DMS114 treated with DMSO at 0.1 percent for 48 hours (cell line): ENCODE measurements around the gene GALNT12.

Experiments
- DNase-seq: peaks from one replicate; lab custom pipeline; 2025; ENCODE audit not compliant: unreplicated experiment; lab: John Stamatoyannopoulos, UW

Gene GALNT12

DNA sequence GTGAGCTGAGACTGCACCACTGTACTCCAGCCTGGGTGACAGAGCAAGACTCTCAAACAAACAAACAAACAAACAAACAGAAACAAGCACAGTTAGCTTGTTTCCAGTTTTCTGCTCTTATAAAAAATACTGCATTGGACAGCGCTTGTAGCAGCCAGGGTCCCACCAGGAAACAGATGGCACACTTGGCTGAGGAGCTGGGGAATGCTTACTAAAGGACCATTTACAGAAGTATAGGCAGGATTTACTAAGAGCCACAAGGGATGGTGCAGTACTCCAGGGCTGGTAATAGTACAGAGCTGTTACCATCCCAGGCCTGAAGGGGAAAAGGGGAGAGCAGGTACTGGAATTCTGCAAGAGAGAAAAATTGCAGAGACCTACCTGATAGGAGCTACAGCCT, 5.9 kb upstream of the GALNT12 start:
- DNase-seq = no peak

DNA sequence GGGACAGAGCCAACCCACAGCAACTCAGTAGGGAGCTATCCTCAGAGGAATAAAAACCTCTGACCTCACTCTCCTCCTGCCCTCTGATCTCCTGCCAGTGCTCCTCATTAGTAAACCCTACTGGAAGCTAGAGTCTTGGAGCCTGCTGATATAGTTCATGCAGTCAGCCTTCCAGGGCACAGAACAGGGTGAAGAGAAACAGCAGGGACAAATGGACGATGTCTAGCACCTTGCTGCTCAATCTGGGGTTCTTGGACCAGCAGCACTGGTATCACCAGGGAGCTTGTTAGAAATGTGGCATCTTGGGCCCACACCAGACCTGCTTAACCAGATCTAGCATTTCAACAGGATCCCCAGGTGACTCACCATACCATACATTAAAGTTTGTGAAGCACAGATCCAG, 5.5 kb upstream of the GALNT12 start:
- DNase-seq = no peak

DNA sequence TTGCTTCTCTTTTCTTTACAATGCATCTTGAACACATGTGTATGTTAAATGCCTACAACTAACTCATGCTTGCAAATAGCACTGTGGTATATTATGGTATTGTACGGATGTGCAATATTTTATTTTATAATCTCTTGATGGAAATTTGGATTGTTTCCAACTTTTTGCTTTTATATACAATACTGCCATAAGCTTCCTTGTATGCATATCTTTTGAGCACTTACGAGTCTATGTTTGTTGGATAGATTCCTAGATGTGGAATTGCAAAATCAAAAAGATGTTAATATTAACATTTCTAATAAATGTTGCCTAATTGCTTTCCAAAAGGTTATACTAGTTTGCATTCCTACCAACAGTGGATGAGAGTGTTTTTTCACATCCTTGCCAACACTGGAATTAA, 3.4 kb upstream of the GALNT12 start:
- DNase-seq = no peak

DNA sequence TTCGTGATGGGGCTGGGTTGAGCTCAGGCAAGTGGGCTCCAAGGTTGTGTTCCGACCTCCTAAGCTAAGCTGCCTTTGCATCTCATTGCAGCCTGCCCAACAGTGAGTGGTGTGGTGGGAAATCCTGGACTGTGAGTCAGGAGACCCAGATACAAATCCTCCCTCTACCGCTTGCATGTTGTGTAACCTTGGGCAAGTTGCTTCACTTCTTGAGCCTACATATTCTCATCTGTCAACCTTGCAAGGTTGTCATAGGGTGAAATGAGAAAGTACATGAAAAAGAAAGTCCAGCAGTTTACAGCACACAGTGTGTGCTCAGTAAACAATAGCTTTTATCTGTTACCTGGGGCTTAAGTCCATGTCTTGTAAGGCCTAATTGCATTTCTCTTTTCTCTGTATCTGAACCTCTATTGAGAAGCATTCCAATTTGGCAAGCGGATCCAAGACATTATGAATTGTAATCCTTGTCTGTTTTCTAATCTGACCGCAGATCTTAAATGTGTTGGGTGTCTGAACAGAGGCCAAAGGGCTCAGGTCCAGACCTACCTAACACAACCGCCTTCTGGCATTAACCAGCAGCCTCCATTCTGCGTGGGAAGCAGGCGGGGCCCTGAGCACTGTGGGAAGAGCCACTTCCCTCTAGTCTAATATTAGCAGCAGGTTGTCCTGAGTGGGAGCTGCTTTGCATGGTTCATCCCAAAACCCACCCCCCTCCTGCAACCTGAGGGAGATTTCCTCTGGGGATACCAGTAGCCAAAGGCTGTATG, 1.8 kb upstream of the GALNT12 start:
- DNase-seq = no peak

DNA sequence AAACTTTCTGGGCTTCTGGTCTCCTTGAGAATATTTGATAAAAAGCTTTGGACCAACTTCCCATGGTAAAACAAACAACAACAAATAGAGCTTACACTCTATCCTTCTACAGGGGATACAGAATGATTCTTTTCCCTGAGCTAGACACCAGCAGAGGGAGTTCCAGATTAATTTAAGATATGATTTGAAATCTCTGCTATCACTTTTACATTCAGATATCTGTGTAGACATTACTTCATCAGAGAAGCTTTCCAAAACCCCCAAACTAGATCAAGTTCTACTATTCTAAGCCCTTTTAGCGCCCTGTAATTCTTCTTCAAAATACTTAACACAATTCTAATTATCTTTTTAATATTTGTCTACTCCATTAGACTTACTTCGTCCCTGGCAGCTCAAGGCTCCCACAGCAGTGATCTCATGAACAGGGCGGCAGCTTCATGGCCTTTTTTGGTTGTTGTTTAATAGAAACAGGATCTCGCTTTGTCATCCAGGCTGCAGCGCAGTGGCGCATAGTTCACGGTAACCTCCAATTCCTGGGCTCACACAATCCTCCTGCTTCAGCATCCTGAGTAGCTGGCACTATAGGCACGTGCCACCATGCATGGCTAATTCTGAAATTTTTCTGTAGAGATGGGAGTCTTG, 955 bp upstream of the GALNT12 start:
- peak; percentile 10 for DNase-seq

DNA sequence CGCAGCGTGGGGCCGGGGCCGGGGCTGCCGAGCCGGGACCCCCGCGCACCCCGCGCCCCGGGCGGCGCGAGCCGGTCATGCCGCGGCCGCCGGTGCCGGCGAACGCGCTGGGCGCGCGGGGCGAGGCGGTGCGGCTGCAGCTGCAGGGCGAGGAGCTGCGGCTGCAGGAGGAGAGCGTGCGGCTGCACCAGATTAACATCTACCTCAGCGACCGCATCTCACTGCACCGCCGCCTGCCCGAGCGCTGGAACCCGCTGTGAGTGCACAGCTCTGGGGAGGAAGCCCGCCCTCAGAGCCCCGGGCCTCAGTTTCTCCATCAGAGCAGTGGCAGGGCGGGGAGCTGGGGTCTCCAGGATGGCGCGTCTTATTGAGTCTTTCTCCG, 335 bp downstream of the GALNT12 start:
- DNase-seq = no peak

DNA sequence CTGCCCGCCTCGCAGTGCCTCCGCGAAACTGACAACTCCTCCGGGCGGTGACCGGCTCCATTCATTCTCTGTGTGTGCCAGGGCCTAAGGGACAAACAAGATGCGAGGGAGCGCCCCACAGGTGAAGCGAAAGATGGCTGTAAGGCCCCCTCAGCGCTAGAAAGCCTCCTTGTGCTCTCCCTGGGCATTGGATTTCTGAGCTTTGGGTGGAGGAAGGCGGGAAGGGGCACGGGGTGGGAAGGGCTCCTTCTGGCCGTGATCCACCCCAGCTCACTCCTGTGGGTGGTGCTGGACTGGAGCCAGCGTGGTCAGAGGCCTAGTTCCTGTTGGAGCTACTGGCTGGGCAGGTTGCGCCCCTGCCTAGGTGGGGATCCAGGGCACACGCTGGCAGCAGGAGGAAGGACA, 943 bp downstream of the GALNT12 start:
- no peak for DNase-seq

DNA sequence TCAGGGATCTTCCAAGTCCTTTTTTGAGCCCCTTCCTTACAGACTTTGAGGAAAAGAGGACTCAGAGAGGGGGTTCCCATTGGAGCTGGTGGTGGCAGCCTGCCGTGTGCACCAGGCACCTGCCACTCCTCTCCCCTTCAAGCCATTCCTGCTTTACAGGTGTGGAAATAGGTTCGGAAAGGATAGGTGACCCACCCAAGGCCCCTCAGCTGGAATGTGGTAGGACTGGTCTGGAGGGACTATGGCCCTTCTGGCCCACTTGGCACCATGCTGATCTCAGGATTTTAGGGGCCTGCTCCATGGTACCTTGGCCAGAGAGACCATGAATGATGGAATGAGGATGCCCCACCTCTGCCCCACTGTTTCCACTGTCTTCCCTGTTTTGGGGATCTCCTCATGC, 1.4 kb downstream of the GALNT12 start:
- no peak for DNase-seq

DNA sequence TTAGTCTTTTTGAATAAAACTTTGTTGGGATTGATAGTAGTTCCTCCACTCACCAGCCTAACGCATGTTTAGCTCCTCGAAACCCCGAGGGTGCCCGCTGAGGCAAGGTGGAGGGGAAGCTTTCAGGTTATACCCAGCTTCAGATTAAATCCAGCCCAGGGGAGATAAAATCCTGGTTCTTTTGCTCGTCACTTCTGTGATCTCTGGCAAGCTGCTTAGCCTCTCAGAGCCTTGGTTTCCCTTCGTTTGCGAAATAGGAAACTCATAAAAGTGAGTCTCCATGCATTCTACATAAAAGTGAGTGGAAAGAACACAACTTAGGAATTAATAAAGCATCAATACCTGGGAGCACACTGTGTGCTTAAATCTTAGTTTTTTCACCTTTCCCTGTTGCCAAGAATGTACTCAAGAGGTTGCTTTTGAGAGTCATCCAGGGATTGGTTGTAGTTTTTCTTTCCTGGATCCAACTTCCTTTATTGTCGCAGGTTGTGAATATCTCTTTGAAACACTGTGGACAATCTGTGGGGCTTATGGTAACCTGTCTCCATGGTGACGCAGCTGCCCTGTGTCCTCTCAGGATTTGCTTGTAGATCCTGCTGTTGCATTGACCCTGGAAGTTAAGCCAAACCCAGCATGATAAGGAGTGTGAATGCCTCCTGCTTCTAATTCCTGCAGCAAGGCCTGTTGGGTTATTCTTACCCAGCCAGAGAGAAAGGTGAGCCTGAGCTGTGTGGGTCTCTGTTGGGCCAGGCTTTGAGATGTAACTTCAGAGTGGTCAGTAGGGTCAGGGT, 2.0 kb downstream of the GALNT12 start:
- DNase-seq = no peak

DNA sequence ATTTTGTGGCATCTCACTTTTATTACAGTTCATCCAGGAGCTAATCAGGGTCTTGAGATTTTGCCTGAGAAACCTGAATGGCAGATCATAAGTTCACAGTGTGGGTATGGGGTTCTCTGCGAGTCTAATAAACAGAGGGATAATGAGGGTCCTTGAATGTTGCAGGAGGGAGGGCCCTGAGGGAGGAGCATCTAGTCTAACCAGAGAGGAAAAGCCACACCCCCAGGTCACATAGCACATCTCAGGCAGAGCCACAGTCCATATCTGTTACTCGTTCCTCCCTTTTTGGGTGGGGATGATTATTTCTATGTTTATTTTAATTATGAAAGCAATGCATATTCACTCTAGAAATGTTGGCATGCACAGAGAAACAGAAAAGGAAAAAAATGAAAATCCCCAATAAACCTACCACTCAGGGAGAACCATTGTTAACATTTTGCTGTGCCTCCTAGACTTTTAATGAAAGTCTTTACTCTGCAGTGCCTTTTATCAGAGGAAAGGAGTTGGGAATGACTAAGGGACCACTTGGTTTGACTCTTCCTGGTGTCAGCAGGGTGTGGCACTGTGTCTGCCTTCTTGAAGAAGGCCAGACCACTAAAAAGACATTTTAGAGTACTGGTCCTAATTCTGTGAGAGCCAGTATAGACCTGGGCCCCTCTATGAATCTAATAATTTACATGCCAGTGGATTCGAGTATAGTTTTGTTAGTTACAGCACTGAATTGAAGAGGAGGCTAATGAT, 2.8 kb downstream of the GALNT12 start:
- no peak for DNase-seq

DNA sequence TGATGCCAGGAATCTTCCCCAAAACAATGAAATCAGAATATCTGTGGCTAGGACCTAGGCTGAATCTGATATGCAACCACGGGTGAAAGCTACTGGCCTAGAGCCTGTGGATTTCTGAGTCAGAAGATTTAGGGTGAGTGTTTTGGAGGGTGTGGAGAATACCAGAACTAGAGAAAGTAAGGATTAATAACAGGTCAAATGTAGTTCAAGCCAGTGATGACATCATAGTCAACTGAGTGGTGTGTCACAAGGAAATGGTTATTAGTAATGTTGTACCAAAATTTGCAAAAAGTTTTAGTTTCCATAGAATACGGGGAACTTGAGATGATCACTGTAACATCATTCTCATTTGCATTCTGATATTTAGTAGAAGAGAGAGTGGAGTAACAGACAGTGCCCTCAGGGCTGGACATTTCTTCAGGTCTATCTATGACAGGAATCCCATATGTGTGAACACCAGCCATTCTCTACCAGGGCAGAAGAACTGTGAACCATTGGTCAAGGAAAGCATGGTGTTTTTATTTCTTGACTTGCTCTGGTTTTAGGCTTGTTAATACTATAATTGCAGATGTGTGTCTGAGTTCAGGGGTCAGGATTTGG, 3.7 kb downstream of the GALNT12 start:
- DNase-seq = no peak

DNA sequence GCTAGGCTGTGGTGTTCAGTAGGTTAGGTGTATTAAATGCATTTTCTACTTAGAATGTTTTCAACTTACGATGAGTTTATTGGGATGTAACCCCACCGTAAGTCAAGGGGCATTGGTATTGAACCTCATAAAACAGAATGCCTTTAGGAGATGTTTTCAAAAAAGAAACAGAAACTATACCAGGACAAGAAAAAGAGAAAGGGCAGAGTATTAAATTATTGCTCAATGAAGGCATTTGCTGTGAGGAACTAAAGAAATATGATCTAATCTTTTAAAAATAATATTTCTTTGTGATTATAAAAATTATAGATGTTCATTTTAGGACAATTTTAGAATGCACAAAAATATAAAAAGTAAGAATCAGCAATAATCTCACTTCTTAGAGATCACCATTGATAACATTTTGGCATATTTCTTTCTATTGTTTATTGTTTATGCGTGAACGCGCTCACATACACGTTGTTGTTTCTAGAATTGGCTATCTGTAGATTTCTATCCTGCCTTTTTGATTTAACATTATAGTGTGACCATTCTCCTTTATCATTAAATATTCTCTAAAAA, 8.0 kb downstream of the GALNT12 start:
- DNase-seq = no peak

DNA sequence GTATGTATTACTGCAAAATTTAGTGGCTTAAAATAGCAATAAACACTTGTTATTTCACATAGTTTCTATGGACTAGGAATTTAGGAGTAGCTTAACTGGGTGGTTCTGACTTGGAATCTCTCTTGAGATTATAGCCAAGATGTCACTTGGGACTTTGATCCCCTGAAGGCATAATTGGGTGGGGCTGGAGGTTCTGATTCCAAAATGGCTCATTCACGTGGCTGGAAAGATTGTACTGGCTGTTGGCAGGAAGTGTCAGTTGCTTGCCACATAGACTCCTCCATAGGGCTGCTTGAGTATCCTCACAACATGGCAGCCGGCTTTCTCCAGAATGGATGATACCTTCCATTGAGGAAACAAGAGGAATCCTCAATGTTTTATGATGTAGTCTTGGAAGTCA, 11.3 kb downstream of the GALNT12 start:
- DNase-seq = no peak

DNA sequence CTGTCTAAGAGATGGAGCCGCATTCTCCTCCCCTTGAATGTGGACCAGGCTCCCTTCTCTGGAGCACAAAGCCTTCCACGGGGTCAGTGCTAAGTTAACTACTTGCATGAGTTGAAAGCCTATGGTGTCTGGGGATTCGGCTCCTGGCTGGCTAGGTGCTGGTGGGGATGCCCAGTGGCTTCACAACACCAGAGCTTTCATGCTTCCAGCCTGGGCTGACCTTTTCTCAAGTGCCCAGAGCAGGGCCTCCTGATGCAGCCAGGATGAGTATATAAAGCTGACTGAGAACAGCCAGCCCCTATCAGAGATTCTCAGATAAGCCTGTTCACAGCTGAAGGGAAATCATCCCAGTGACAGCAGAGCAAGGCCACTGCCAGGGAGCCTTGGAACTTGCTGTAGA, 11.8 kb downstream of the GALNT12 start:
- DNase-seq = no peak

DNA sequence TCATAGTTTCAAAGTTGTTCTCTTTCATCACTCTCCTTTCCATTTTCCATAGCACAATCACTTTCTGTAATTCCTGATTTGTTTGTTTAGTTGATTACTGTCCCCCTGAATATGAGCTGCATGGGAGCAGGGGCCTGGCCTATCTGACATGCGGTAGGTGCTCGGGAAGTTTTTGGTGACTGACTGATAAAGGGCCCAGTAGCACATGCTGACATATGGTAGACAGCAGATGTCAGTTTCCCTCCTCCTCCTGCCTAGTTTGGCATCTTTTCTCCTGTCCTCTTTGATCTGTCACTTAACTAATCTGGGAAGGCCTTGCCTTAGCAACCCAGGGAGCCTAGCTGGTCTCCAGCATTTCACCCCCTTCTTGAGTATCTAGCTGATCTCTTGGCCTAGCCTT, 14.4 kb downstream of the GALNT12 start:
- no peak for DNase-seq

DNA sequence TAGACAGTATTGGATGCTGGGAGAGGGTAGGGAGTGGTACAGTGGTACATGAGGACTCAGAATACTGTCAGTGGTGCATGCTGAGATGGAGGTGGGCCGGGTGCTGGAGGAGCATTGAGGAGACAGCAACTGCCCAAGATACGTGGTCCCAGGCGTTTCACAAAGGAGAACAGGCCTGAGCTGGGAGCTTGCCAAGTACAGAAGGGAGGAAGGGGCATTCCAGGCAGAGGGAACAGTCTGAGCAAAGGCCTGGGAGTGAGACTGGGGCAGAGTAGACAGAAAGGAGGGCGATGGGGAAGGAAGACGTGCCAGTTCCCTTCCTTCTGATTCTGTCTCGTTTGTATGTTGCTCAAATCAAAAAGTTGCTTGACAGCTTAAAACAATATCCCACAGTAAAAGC, 15.2 kb downstream of the GALNT12 start:
- DNase-seq = no peak

DNA sequence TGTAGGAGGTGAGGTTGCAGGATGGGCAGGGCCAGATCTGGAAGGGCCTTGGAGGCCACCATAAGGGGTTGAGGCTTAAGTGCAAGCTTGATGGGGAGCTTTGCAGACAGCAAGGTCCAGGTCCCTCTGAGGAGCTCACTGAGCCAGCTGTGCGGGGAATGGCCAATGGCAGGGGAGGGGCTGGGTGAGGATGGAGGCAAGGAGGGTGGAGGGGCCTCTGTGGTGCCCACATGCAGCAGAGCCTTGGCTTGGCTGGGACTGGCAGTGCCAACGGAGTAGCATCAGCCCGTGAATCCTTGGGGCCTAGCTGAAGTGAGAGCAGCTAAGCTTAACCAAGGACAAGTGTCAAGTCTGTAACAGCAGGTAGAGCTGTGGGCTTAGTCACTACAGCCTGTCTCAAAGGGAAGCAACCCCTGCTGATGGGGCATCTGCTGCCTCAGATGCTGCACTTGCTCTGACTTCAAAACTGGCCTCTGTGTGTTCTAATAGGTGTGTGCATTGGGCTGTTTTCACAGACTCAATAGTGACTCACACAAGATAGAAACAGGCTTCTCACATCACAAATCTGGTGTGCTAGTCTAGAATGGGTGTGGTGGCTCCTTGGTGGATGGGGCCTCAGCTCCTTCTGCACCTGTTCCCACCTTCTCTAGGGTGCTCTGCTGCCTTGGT, 16.3 kb downstream of the GALNT12 start:
- DNase-seq = no peak

DNA sequence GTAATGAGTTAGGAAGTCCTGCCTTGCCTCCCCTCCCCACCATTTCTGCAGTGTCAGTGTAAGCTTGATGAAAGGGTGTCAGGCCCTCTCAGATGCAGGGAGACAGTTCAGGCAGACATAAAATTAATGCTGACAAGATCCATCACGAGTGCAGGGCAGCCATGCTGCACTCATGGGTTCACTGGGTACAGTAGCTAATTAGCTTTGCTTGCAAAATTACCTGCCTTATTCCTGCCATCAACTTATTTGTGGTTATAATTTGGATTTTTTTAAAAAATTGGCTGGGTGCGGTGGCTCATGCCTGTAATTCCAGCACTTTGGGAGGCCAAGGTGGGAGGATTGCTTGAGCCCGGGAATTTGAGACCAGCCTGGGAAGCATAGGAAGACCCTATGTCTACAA, 17.9 kb downstream of the GALNT12 start:
- DNase-seq = no peak

DNA sequence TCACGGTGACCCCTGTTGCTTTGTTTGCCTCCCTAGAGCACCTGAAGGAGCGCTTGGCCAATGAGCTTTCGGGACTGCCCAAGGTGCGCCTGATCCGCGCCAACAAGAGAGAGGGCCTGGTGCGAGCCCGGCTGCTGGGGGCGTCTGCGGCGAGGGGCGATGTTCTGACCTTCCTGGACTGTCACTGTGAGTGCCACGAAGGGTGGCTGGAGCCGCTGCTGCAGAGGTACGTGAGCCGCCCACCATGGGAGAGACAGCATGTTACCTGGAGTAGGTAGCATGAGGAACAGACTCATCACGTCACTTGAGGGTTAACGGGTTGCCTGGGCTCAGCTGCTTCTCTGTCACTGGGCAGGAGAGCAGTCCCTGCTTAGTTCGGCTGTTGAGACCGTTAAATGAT, 19.2 kb downstream of the GALNT12 start:
- DNase-seq = no peak

DNA sequence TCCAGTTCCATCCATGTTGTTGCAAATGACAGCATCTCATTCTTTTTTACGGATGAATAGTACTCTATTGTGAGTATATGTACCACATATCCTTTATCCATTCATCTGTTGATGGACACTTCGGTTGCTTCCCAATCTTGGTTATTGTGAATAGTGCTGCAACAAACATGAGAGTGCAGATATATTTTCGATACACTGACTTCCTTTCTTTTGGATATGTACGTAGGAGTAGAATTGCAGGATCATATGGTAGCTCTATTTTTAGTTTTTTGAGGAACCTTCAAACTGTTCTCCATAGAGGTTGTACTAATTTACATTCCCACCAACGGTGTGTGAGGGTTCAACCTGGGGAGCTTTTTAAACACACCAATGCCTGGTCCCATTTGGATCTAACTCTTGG, 22.3 kb downstream of the GALNT12 start:
- DNase-seq = no peak
